Astrocyte of the spinal cord (primary cell): Measurements from ENCODE around the gene HOXB8.

Experiments used
- DNase-seq: peaks from one replicate; pipeline ENCODE4 v3.0.0; 2011; ENCODE audit warnings: low read depth, low spot score
- H3K4me3 ChIP-seq: 2 replicates; pipeline ENCODE4 v1.5.1; 2011; ENCODE audit warnings: low read depth, mild to moderate bottlenecking, low read length, moderate library complexity
- CTCF ChIP-seq: IDR thresholded peaks from 2 replicates; pipeline ENCODE4 v1.5.1; 2012; ENCODE audit warnings: low read depth, mild to moderate bottlenecking, low read length, inconsistent platforms
- in situ Hi-C: cut with HindIII; loops from 2 replicates; pipeline ENCODE4 v1.10.0; 2017; ENCODE audit warnings: low sequenced_read_pairs

HOXB8 gene

GRCh38 chr17:48593840-48594537 is 21.1 kb downstream of the HOXB8 start:
- peak; percentile 83 for TF ChIP-seq CTCF
- in situ Hi-C loops, result no loop called here
- peak overlapping the region; percentile 57 for H3K4me3 ChIP-seq
- peak; percentile 97 for DNase-seq

GRCh38 chr17:48593126-48593829 is 21.8 kb downstream of the HOXB8 start, which contains the start of gene HOXB5:
HOXB5 (minus strand) TSS chr17:48593779; CDS start chr17:48593682, 97 bp downstream.
- in situ Hi-C loops, result no loop called here
- H3K4me3 ChIP-seq, result peak within 1 kb of the TSS; percentile 77
- no peak for DNase-seq
- TF ChIP-seq CTCF, result no peak

GRCh38 chr17:48592577-48592976 is 22.5 kb downstream of the HOXB8 start:
- DNase-seq, result no peak
- in situ Hi-C loops, result no loop called here
- peak overlapping the region; percentile 77 for H3K4me3 ChIP-seq
- TF ChIP-seq CTCF, result no peak

GRCh38 chr17:48592057-48592514 is 23.0 kb downstream of the HOXB8 start:
- DNase-seq, result no peak
- in situ Hi-C loops, result no loop called here
- peak overlapping the region; percentile 77 for H3K4me3 ChIP-seq
- no peak for TF ChIP-seq CTCF

GRCh38 chr17:48591255-48592056 is 23.6 kb downstream of the HOXB8 start:
- DNase-seq, result no peak
- in situ Hi-C loops, result no loop called here
- TF ChIP-seq CTCF, result no peak

GRCh38 chr17:48590607-48591161 is 24.4 kb downstream of the HOXB8 start:
- TF ChIP-seq CTCF, result no peak
- in situ Hi-C loops, result no loop called here

More at GRCh38 chr17:48591255-48592056, 23.6 kb downstream of the HOXB8 start:
- H3K4me3 ChIP-seq, result peak overlapping the region; percentile 77

More at GRCh38 chr17:48590607-48591161, 24.4 kb downstream of the HOXB8 start:
- peak overlapping the region; percentile 77 for H3K4me3 ChIP-seq
- DNase-seq, result no peak
